HAP-1 (cell line): Measurements from ENCODE around the gene CRELD2.

Experiments used
- DNase-seq, 2 experiments: peaks; one replicate each; pipeline ENCODE4 v3.0.0-alpha.2; 2016 to 2020; ENCODE audit warnings: low spot score in 2 of 2
- H3K27me3 ChIP-seq: fragments of 250-450 bp; sonication (Bioruptor Pico); 2 replicates; pipeline ENCODE4 v1.5.1; 2020; ENCODE audit warnings: low read depth, mild to moderate bottlenecking, moderate library complexity
- H3K36me3 ChIP-seq: fragments of 250-450 bp; sonication (Bioruptor Pico); replicated peaks from 2 replicates; pipeline ENCODE4 v1.5.1; 2020; ENCODE audit warnings: mild to moderate bottlenecking
- H3K4me1 ChIP-seq: fragments of 250-450 bp; sonication (Bioruptor Pico); 2 replicates; pipeline ENCODE4 v1.5.1; 2020; ENCODE audit warnings: mild to moderate bottlenecking
- H3K4me3 ChIP-seq: fragments of 250-450 bp; sonication (Bioruptor Pico); 2 replicates; pipeline ENCODE4 v1.5.1; 2020; ENCODE audit warnings: mild to moderate bottlenecking, moderate library complexity
- H3K9me3 ChIP-seq: fragments of 250-450 bp; sonication (Bioruptor Pico); 2 replicates; pipeline ENCODE4 v1.5.1; 2020; ENCODE audit warnings: mild to moderate bottlenecking, moderate library complexity
- in situ Hi-C: fragments of 300-500 bp; cut with MboI; formaldehyde crosslinking; loops from 3 replicates; pipeline ENCODE4 v1.14.3; 2020; ENCODE audit warnings: low sequenced_read_pairs, inconsistent platforms, mixed read lengths

CRELD2 gene

DNA sequence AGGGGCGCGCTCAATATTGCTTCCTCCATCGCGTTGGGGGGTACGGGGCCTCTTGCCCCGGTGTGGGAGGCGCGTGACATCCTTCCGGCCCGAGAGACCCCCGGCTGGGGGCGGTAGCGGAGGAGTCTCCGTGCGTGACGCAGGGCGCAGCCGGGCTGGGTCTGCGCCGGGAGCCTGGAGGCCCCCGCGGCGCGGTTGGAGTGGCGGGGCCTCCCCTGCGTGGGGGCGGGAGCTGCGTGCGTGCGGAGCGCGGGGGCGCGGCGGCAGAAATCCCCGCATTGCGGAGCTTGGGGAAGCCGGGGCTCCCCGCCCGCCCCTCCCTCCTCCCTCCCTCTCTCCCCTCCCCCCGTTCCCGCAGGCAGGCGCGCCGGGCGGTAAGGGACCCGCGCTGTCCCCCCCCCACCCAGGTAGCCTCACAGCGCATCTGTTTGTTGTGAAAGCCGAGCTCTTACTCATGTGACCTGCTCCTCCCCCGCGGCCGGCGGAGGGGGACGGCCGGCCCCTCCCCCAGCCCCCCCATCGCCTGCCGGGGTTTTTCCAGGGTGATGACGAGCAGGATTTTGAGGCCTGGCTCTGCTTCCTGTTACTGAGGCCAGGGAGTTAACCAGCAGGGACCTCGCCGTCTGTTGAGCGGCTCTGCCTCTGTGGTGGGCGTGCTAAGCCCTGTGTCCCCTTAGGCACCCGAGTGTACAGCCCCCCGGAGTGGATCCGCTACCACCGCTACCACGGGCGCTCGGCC, 43.7 kb downstream of the CRELD2 start:
- Histone ChIP-seq H3K9me3 (no peaks in the 10 kb centered on the region), H3K4me1 (peaks cover 19% of the 10 kb centered on the region), H3K4me3 (peak overlapping the region; percentile 76), H3K36me3 (peaks cover 32% of the 10 kb centered on the region), H3K27me3 (no peaks in the 10 kb centered on the region)
- in situ Hi-C loops: no loop called here
- peak; percentile 28 to 81 for DNase-seq

DNA sequence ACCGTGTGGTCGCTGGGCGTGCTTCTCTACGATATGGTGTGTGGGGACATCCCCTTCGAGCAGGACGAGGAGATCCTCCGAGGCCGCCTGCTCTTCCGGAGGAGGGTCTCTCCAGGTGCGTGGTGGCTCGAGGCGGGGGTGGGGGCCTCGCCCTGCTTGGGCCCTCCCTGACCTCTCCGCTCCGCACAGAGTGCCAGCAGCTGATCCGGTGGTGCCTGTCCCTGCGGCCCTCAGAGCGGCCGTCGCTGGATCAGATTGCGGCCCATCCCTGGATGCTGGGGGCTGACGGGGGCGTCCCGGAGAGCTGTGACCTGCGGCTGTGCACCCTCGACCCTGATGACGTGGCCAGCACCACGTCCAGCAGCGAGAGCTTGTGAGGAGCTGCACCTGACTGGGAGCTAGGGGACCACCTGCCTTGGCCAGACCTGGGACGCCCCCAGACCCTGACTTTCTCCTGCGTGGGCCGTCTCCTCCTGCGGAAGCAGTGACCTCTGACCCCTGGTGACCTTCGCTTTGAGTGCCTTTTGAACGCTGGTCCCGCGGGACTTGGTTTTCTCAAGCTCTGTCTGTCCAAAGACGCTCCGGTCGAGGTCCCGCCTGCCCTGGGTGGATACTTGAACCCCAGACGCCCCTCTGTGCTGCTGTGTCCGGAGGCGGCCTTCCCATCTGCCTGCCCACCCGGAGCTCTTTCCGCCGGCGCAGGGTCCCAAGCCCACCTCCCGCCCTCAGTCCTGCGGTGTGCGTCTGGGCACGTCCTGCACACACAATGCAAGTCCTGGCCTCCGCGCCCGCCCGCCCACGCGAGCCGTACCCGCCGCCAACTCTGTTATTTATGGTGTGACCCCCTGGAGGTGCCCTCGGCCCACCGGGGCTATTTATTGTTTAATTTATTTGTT, 44.6 kb downstream of the CRELD2 start:
- Histone ChIP-seq H3K4me3 (peak overlapping the region; percentile 76), H3K4me1 (peaks cover 19% of the 10 kb centered on the region), H3K9me3 (no peaks in the 10 kb centered on the region), H3K27me3 (no peaks in the 10 kb centered on the region), H3K36me3 (peaks cover 32% of the 10 kb centered on the region)
- peak in 1 of 2 experiments; percentile 24 for DNase-seq
- in situ Hi-C loops: no loop called here

DNA sequence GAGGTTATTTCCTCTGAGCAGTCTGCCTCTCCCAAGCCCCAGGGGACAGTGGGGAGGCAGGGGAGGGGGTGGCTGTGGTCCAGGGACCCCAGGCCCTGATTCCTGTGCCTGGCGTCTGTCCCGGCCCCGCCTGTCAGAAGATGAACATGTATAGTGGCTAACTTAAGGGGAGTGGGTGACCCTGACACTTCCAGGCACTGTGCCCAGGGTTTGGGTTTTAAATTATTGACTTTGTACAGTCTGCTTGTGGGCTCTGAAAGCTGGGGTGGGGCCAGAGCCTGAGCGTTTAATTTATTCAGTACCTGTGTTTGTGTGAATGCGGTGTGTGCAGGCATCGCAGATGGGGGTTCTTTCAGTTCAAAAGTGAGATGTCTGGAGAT, 45.2 kb downstream of the CRELD2 start:
- H3K36me3 ChIP-seq: peaks cover 32% of the 10 kb centered on the region
- no peak overlapping the region for H3K4me3 ChIP-seq
- in situ Hi-C loops: no loop called here
- DNase-seq: no peak
- H3K4me1 ChIP-seq: peaks cover 19% of the 10 kb centered on the region
- H3K9me3 ChIP-seq: no peaks in the 10 kb centered on the region
- H3K27me3 ChIP-seq: no peaks in the 10 kb centered on the region

DNA sequence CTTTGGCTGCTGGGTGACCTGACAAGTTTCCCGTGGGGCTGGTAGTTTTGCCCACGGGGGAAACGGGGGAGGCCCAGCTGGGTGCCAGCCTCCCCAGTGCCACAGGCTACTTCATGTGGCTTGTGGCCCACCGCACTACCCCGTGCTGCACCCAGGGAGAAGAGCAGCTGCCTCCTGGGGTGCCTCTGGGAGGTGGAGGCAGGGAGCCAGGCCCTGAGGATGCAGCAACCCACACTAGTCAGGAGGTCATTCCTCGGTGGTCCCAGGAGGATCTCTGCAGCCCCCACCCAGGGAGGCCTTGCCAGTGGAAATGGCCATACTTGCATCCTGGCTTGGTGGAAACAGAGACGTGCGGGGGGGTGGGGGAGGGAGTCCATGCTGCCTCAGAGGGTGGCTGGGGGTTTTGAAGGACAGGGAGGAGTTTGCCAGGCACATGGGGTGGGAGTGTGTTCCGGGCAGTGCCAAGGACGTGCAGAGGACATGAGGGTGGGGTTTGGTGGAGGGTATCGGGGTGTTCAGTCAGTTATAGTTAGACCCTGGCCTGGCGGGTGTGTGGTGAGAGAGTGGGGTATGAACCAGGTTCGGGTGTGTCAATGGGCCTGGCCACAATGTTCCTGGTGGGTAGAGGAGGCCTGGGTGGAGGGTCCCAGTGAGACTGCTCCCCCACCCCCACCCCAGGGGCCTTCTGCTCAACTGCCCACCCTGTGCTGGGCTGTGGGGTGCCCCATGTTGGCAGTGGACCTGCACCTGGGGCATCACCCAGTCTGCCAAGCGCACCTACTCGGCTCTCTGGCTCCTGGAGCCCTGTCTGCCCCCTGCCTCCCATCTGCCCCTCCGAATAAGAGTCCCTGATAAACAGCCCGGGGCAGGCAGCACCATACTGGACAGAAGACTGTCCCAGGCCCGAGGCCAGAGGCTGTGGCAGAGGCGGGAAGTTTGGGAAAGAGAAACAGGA, 46.0 kb downstream of the CRELD2 start:
- peak in 1 of 2 experiments; percentile 20 for DNase-seq
- Histone ChIP-seq H3K4me3 (no peak overlapping the region), H3K27me3 (no peaks in the 10 kb centered on the region), H3K4me1 (peaks cover 16% of the 10 kb centered on the region), H3K36me3 (peaks cover 32% of the 10 kb centered on the region), H3K9me3 (no peaks in the 10 kb centered on the region)
- in situ Hi-C loops: no loop called here

DNA sequence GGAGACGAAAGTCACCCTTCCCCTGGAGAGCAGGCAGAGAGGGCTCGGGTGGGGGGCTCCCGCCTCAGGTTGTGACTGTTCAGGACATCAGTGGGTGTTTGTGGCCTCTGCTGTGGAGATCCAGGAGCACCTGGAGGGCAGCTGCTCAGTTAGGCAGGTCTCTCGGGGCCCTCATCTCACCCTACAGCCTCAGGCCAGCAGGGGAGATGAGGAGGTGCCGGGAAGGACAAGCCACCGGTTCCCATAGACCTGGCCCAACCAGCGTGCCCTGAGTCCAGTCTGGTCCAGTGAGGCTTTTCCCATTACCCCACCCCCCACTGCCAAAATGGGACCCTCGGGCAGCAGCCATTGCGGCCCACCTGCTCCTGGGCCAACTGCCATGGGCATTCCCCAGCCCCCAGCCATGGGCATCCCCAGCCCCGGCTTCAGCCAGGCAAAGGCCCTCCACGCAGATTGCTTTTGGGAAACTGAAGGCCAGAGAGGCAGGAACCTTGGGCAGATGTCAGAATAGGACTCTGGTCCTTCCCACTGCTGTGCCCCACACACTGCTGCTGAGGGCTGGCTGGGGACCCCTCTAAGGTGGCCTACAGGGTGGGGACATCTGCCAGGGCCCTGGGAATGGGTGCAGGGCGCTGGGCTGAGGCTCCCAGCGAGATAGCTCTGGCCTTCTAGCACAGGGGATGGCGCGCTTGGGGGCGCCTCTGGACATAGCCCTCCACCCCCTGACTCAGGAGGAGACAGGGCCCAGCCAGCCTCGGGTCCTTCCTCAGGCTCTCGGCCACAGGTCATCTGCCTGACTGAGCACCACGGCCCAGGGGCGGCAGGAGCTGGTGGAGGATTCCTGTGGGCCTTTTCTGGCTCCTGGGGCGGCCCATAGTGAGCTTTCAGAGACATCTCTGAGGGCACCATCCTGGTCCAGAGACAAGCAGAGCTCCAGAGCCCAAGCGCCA, 46.9 kb downstream of the CRELD2 start:
- no peaks in the 10 kb centered on the region for H3K27me3 ChIP-seq
- peaks cover 12% of the 10 kb centered on the region for H3K4me1 ChIP-seq
- in situ Hi-C loops: no loop called here
- H3K36me3 ChIP-seq: peaks cover 32% of the 10 kb centered on the region
- peak in 1 of 2 experiments; percentile 24 for DNase-seq
- no peak overlapping the region for H3K4me3 ChIP-seq
- no peaks in the 10 kb centered on the region for H3K9me3 ChIP-seq

DNA sequence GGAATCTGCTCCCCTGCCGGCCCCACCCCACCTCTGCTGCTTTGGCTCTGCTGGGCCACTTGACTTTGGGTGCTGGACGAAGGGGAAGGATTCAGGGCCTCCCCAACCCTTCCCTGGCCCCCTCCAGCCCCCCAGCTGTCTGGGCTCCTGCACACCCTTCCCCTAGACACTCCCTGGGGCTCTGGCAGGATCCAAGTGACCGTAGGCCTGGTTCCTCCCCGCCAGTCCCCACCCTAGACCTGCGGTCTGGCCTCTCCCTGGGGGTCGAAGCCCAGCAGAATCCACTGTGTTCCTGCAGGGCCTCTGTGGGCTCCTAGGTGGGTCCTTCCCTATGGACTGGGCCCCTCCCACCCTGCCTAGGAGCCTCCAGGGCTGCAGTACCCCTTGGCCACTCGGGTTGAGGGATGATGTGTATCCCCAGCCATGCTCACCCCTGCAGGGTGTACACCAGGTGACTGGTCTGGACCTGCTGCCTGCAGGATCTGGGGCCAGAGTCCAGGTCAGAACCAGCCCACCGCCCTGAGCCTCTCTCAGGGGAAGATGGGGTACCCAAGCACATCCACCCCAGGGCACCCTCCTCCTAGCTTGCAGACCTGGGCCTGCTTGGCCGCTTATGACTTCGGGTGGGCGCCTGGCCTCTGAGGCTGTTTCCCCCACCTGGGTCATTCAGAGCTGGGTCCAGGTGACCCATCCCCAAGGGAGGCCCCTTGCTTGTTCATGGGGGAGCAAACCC, 47.8 kb downstream of the CRELD2 start:
- DNase-seq: peak in 1 of 2 experiments; percentile 20
- Histone ChIP-seq H3K4me1 (peaks cover 20% of the 10 kb centered on the region), H3K36me3 (peaks cover 32% of the 10 kb centered on the region), H3K4me3 (no peak overlapping the region), H3K9me3 (no peaks in the 10 kb centered on the region), H3K27me3 (no peaks in the 10 kb centered on the region)
- in situ Hi-C loops: no loop called here

DNA sequence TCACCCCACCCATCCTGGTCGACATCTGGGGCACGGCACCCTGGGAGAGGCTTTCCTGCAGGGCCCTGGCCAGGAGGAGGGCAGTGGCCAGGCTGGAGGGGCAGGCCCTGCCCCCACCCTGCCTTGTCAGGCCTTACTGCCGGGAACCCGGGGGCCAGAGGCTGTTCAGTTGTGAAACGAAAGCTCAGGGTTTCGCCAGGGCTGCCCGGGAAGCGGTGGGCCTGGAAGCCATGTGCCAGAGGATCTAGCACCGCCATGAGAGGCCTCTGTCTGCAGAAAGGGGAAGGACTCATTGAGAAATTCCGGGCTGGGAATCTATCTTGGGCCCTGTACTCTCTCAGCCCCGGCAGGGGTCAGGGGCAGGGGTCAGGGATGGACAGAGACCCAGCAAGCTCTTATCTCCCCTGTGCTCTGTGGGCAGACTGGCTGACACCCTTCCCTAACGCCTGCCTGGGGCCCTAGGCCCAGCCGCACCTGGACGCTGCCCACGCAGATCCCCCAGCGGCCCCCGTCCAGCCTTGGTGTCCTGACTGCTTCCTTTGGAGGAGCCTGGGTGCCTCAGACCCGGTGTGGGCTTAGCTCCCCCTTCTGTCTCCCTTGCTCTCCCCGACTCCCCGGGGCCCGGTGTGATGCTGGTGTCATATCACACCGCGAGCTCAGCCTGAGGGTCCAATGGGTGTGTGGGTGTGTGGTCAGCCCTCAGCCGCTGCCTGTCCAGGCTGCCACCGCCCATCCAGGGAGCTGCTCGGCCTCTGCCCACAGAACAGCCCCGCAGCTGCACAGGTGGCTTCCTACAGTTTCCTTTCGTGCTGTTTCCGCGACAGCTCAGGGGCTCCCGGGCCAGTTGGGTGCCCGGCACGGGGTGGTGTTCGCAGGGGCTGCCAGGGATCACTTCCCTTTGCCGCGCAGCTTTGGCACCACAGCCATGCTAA, 48.6 kb downstream of the CRELD2 start:
- H3K4me3 ChIP-seq: no peak overlapping the region
- peaks cover 28% of the 10 kb centered on the region for H3K4me1 ChIP-seq
- in situ Hi-C loops: no loop called here
- peaks cover 25% of the 10 kb centered on the region for H3K36me3 ChIP-seq
- DNase-seq: peak in 1 of 2 experiments; percentile 23
- H3K27me3 ChIP-seq: no peaks in the 10 kb centered on the region
- H3K9me3 ChIP-seq: no peaks in the 10 kb centered on the region

DNA sequence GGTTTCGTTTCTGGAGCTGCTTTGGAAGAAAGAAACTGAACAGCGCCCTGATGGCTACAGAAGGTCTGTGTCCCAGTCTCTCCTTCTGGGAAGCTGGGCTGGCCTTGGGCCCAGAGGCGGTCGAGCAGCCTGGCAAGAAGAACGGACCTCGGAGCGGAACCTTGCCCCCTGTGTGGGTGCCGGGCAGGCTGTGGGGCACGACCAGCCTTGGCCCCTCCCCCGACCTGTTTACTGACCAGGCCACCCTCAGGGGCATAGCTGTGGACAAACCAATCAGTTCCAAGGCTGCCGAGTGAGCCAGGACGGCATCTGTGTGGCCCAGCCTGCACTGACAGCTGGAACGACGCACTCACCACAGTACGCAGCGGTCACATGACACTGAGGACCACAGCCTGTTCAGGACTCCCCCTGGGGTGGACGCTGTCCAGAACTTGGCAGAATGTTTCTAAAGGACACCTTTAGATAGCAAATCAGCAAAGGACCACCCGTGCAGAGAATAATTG, 49.3 kb downstream of the CRELD2 start:
- Histone ChIP-seq H3K4me3 (no peak overlapping the region), H3K9me3 (no peaks in the 10 kb centered on the region), H3K4me1 (peaks cover 26% of the 10 kb centered on the region), H3K36me3 (peaks cover 20% of the 10 kb centered on the region), H3K27me3 (no peaks in the 10 kb centered on the region)
- in situ Hi-C loops: no loop called here
- peak in 1 of 2 experiments; percentile 19 for DNase-seq

DNA sequence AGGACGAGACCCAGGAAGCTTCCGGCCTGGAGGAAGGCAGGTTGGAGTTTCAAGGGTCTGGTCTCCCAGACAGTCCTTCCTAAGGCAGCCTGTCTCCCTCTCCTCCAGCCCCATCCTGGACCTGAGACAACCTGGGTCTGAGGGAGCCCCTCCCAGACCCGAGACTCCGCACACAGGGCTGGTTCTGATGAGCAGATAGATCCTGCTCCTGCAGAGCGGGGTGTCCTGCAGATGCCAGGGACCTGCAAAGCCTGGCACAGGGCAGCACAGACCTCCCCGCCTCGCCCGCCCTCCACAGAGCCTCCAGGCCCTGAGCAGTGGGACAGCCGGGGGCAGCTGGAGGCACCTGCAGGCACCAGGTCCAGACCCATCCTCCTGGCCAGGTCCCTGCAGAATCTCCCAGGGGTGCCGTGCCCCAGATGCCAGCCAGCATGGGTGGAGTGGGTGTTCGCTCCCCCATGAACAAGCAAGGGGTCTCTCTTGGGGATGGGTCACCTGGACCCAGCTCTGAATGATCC, 49.9 kb downstream of the CRELD2 start:
- Histone ChIP-seq H3K9me3 (no peaks in the 10 kb centered on the region), H3K4me3 (no peak overlapping the region), H3K36me3 (peaks cover 14% of the 10 kb centered on the region), H3K4me1 (peaks cover 19% of the 10 kb centered on the region), H3K27me3 (no peaks in the 10 kb centered on the region)
- peak in 1 of 2 experiments; percentile 10 for DNase-seq
- in situ Hi-C loops: no loop called here

DNA sequence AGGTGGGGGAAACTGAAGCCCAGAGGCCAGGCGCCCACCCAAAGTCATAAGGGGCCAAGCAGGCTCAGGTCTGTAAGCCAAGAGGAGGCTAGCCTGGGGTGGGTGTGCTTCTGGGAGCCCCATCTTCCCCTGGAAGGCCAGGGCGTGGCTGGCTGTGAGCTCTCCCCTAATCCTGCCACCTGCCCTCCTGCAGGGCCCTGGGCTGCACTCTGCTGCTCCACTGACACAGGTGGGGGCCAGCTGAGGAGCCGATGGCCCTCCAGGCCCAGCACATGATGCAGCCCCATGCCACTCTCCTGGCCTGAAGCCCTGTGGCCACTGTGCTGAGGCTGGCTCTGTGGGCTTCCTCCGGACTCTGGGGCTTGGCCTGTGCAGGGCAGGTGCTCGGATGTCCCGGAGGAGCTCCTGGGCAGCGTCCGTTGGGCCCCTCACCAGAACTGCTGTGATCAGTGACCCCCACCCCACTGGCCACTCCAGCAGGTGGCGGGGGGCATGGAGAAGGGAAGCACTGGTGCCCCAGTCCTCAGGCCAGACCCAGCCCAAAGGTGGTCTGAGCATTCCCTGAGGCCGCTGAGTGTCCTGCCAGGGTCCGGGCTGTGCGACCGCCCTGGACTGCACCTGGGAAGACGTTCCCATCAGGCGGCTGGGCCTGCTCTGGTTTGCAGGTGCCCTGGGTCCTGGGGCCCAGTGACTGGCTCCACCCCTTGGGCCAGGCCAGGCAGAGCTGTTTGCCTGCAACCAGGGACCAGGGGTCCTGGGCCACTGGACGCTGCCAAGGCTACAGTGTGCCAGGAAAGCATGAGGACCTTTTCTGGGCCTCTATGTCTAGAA, 50.6 kb downstream of the CRELD2 start:
- H3K4me1 ChIP-seq: peaks cover 19% of the 10 kb centered on the region
- H3K27me3 ChIP-seq: no peaks in the 10 kb centered on the region
- peak in 1 of 2 experiments; percentile 9 for DNase-seq
- H3K9me3 ChIP-seq: no peaks in the 10 kb centered on the region
- H3K36me3 ChIP-seq: peaks cover 7% of the 10 kb centered on the region
- no peak overlapping the region for H3K4me3 ChIP-seq
- in situ Hi-C loops: no loop called here
